GM12872 (cell line): Measurements from ENCODE around the gene SIPA1L3.

Experiments used
- CTCF ChIP-seq: IDR thresholded peaks from 3 replicates; pipeline ENCODE4 v1.5.1; 2011; ENCODE audit warnings: low read depth, mild to moderate bottlenecking, low read length, moderate library complexity; ENCODE audit not compliant: insufficient read depth

The SIPA1L3 gene

GRCh38 chr19:37963190-37963936, 56.4 kb downstream of the SIPA1L3 start:
- TF ChIP-seq CTCF = no peak

- TF ChIP-seq CTCF = no peak
Measured at GRCh38 chr19:37964109-37964508, 57.1 kb downstream of the SIPA1L3 start.

GRCh38 chr19:37966211-37966661, 59.2 kb downstream of the SIPA1L3 start:
- no peak for TF ChIP-seq CTCF

GRCh38 chr19:37966662-37967231, 59.7 kb downstream of the SIPA1L3 start:
- no peak for TF ChIP-seq CTCF

- TF ChIP-seq CTCF = no peak
Measured at GRCh38 chr19:37969695-37970094, 62.7 kb downstream of the SIPA1L3 start.

GRCh38 chr19:37970699-37971098, 63.7 kb downstream of the SIPA1L3 start:
- TF ChIP-seq CTCF = no peak

- TF ChIP-seq CTCF = no peak
Measured at GRCh38 chr19:37972803-37973202, 65.8 kb downstream of the SIPA1L3 start.
